Tracheal epithelial cell (primary cell): Measurements from ENCODE around the gene C12orf42. TPM values are rescaled to one million over a fixed set of nuclear protein-coding genes. Genes with fewer than 3 reads are reported as not detected.

ENCODE experiments used
- total RNA-seq: library from RNA; depleted of rRNA; stranded (reverse); fragments of >200 nt; gene quantifications from 2 replicates; pipeline ENCODE4 v1.2.1, GENCODE V29; 2014

C12orf42 gene
- not detected in 2 replicates for total RNA-seq

GRCh38 chr12:103495469-103496456 is at the start of gene C12orf42:
TSS of gene C12orf42 (minus strand) at chr12:103495968. CDS start at chr12:103478426, 17,542 bp downstream.

Other genes with a start within 250 kb of the C12orf42 start
- not detected in 2 replicates for gene STAB2, start 91.3 kb upstream of the C12orf42 start, total RNA-seq